Glomerular visceral epithelial cell (primary cell): ENCODE data around the gene RPL13A.

Experiments used
- DNase-seq: peaks from one replicate; pipeline ENCODE4 v3.0.0-alpha.2; 2016; ENCODE audit errors: extremely low spot score

The RPL13A gene

GRCh38 chr19:49481020-49481683 lies 6.3 kb upstream of the RPL13A start:
- no peak for DNase-seq

- DNase-seq, result no peak
Measured at GRCh38 chr19:49486232-49486631, 1.2 kb upstream of the RPL13A start.

- no peak for DNase-seq
Measured at GRCh38 chr19:49486710-49487276, 615 bp upstream of the RPL13A start.

GRCh38 chr19:49488046-49488862 lies 846 bp downstream of the RPL13A start:
- no peak for DNase-seq

DNA sequence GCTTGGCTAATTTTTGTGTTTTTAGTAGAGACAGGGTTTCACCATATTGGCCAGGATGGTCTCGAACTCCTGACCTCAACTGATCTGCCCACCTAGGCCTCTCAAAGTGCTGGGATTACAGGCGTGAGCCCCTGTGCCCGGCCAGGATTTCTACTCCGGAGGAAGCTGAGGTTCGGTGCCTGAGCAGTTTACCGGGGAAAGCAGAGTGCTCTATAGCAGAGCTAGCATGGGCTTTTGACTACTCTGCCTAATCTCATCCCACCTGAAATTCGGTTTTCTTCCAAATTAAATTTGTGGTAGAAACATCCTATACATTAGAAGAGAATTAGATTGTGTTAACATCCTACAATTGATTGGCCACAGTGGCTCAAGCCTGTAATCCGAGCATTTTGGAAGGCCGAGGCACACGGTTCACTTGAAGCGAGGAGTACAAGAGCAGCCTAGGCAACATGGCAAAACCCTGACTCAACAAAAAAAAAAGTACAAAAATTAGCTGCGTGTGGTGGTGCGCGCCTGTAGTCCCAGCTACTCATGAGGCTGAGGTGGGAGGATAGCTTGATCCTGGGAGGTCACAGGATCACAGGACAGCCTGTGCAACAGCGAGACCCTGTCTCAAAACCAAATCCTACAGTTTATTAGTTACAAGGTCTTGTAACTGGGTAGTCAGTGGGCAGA lies 1.6 kb downstream of the RPL13A start:
- DNase-seq, result no peak

GRCh38 chr19:49489601-49490167 lies 2.3 kb downstream of the RPL13A start:
- DNase-seq, result no peak

DNA sequence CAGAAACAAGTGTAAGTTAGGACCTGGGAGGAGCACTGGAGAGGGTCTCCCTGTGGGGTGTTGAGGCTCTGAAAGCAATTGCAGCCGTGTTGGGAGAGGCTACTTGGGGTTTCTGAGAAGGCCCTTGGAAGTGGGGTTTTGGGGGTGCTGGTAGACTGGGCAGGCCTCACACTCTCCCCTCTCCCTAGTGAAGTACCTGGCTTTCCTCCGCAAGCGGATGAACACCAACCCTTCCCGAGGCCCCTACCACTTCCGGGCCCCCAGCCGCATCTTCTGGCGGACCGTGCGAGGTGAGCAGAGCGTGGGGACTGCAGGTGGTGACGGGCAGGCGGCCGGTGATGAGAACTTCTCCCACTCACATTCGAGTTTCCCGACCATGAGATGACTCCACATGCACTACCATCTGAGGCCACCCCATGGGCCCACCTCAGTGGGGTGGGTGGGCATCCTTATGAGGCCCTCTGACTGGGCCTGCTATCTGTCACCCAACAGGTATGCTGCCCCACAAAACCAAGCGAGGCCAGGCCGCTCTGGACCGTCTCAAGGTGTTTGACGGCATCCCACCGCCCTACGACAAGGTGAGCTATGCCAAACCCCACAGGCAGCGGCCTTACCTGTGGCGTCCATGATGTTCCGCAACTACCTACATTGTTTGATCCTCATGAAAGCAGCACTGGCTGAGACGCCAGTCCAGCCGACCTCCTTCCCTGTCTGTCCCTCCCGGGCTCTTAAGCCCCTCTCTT lies 3.0 kb downstream of the RPL13A start:
- DNase-seq, result no peak

- DNase-seq, result no peak
Measured at GRCh38 chr19:49491030-49491803, 3.8 kb downstream of the RPL13A start.

DNA sequence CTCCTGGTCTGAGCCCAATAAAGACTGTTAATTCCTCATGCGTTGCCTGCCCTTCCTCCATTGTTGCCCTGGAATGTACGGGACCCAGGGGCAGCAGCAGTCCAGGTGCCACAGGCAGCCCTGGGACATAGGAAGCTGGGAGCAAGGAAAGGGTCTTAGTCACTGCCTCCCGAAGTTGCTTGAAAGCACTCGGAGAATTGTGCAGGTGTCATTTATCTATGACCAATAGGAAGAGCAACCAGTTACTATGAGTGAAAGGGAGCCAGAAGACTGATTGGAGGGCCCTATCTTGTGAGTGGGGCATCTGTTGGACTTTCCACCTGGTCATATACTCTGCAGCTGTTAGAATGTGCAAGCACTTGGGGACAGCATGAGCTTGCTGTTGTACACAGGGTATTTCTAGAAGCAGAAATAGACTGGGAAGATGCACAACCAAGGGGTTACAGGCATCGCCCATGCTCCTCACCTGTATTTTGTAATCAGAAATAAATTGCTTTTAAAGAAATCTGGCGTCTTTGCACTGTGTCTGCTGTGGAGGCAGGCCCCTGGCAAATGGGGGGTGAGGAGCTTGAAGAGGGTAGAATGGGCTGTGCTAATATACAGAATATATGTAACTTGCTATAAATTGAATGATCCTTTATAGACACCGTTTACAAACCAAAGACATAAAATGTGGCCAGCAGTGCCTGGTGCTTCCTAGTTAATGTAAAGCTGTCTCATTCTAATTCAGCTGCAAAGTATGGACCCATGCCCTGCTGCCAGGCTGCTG lies 4.6 kb downstream of the RPL13A start:
- DNase-seq, result no peak

DNA sequence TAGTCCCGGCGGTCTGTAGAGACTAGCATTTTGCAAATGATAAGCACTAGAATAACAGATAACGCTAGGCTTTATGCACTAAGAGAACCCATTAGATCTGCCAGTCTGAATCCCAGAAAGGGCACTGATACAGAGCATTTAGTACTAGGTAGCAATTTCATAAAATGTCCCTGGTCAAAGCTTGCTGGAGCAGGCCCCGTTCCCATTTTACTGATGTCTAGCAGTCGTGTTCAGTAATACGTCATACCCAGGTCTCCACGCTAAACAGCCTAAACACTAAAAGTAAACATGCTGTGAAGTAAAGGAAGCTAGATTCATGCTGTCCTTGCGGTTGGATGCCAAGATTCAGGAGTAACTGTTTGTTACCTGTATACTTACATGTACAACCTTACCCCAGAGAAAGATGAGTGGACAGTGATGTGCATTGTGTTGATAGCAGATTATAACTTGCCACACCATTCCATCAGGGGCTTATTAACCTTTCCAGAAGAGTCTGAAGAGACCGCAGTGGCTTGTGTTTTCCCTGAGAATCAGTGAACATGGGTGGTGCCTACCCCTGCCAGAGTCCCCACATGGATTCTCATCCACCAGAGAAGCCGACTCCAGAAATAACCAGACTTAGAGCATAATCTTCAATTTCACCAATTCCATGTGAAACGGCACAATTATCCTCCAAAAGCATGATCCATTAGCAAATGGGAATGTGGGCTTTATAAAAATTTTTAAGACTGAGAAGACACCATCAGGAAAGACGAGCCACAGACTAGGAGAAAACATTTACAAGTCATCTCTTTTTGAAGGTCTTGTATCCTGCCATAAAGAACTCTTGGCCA lies 5.4 kb downstream of the RPL13A start:
- no peak for DNase-seq

- no peak for DNase-seq
Measured at GRCh38 chr19:49496574-49497008, 9.2 kb downstream of the RPL13A start.

DNA sequence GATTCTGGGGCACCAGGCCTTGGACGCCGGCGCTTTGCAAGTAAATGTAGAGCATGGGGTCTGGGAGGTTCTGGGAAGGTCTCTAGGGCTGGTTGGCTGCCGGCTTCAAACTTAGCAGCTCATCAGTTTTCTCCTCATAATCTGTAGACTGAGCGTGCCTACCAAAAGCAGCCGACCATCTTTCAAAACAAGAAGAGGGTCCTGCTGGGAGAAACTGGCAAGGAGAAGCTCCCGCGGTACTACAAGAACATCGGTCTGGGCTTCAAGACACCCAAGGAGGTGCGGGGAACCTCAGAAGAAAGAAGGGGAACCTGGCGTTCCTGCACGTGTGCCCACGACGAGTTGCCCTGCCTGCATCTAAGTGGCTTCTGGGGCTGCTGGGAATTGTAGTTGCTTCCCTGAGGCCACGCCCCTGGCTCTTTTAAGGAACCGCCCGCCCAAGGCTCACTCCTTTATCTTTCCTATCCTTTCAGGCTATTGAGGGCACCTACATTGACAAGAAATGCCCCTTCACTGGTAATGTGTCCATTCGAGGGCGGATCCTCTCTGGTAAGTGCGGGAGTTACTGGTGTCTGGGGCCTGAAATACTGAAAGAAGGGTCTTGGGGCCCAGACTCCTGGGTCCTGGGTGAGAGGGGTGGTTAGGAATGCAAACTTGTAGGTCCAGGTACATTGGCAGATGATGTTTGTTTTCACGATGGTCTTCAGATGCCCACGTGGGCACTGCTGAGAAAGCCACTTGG lies 9.8 kb downstream of the RPL13A start:
- DNase-seq, result peak; percentile 63

- no peak for DNase-seq
Measured at GRCh38 chr19:49497789-49498103, 10.3 kb downstream of the RPL13A start.

DNA sequence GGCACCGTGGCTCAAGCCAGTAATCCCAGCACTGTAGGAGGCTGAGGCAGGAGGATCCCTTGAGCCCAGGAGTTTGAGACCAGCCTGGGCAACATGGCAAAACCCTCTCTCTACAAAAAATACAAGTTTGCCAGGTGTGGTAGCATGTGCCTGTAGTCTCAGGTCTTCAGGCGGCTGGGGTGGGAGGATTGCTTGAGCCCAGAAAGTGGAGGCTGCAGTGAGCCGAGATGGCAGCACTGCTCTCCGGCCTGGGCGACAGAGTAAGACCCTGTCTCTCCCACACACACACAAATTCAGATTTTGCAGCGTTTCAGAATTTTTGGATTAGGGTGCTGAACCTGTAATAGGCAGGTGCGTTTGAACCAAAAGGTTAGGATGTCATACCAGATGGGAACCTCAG lies 11.1 kb downstream of the RPL13A start:
- DNase-seq, result no peak

GRCh38 chr19:49499030-49499670 lies 11.7 kb downstream of the RPL13A start:
- no peak for DNase-seq

DNA sequence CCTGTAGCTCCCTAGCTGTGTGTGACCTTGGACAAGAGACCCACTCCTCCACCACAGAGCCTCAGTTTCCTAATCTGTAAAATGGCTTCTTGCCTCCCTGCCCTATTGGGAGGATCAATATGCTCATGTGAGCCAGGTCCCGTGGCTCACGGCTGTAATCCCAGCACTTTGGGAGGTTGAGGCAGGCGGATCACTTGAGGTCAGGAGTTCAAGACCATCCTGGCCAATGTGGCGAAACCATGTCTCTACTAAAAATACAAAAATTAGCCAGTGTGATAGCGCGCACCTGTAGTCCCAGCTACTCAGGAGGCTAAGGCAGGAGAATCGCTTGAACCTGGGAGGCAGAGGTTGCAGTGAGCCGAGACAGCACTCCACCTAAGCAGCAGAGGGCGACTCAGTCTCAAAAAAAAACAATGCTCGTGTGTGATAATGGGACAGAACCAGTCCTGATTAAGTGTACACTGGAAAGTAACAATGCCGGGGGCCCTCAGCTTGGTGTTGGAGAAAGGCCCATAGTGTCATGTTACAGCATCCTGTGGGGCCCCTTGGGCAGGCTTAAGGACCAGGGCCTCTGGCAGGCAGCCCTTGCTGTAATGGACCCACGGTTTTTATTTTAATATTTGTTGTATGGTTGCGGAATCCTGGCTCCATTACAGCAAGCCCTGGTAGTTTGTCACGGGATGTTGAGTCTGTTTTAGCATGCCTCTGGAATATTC lies 15.6 kb downstream of the RPL13A start:
- DNase-seq, result peak; percentile 71

GRCh38 chr19:49503582-49503962 lies 16.2 kb downstream of the RPL13A start:
- DNase-seq, result no peak
